GM18526 (cell line): Measurements from ENCODE around the gene CGN.

Source experiments
- POLR2A ChIP-seq: IDR thresholded peaks from 3 replicates; pipeline ENCODE4 v1.6.1; 2011; ENCODE audit not compliant: insufficient read length; ENCODE audit errors: extremely low read depth

The CGN gene, protein sequence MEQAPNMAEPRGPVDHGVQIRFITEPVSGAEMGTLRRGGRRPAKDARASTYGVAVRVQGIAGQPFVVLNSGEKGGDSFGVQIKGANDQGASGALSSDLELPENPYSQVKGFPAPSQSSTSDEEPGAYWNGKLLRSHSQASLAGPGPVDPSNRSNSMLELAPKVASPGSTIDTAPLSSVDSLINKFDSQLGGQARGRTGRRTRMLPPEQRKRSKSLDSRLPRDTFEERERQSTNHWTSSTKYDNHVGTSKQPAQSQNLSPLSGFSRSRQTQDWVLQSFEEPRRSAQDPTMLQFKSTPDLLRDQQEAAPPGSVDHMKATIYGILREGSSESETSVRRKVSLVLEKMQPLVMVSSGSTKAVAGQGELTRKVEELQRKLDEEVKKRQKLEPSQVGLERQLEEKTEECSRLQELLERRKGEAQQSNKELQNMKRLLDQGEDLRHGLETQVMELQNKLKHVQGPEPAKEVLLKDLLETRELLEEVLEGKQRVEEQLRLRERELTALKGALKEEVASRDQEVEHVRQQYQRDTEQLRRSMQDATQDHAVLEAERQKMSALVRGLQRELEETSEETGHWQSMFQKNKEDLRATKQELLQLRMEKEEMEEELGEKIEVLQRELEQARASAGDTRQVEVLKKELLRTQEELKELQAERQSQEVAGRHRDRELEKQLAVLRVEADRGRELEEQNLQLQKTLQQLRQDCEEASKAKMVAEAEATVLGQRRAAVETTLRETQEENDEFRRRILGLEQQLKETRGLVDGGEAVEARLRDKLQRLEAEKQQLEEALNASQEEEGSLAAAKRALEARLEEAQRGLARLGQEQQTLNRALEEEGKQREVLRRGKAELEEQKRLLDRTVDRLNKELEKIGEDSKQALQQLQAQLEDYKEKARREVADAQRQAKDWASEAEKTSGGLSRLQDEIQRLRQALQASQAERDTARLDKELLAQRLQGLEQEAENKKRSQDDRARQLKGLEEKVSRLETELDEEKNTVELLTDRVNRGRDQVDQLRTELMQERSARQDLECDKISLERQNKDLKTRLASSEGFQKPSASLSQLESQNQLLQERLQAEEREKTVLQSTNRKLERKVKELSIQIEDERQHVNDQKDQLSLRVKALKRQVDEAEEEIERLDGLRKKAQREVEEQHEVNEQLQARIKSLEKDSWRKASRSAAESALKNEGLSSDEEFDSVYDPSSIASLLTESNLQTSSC

DNA sequence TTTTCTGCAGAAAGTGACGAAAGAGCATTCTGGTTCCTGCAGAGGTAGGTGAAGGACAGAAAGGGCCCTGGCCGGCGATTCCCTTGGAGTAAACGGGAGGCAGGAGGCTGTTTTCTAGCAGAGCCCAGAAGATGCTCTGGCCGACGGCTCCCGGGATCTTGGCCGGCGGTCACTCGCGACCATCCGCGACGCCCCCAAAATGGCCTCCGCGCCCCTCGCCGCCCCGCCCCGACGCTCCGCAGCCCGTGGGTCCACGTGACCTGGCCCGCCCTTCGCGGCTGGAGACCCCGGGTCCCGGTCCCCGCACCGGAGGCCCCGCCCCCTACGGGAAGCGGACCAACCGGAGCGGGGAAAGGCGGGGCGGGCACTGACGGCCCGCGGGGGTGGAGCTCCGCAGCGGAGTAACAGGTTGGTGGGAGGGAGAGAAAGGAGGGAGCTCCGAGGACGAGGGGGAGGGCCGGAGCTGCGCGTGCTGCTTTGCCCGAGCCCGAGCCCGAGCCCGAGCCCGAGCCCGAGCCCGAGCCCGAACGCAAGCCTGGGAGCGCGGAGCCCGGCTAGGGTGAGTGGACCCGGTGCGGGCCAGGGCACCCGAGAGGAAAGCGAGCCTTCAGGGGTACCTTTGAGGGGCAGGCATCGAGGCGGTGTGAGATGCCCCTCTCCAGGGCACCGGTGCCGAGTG, at the start of gene CGN:
Gene CGN, plus strand, starts transcription at position 431 of the 679 bp plus-strand sequence. CDS start 7,133 bp downstream, outside the sequence.
- no peak for TF ChIP-seq POLR2A

DNA sequence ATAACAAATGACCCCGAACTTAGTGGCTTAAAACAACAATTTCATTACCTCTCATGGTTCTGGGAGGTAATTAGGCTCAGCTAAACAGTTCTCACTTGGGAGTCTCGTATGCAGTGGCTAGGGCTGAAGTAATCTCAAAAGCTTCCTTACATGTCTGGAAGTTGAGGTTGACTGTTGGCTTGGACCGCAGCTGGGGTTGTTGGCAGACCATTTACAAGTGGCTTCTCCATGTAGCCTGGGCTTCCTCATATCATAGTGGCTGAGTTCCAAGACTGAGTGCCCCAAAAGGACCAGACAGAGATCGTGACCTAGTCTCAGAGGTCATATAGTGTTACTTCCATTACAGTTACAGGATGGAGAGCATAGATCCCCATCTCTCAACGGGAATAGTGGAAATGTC, 49.5 kb upstream of the CGN start:
- TF ChIP-seq POLR2A = no peak

DNA sequence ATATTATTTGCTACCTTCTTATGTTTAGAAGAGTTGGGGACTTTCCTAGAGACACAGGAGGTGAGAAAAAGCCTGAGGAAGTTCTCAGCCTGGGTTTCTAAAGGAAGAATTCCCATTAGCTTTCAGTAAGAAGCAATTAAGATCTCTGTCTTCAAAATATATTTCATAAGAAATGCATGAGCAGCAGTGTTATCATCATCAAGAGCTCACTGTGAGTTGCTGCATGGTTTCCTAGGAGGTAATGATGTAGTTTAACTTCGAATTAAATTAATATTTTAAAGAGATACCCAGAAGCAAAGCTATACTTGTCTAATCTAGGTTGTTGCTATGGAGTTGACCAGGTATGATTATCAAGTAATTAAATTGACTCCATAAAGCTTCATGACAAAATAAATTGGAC, 46.2 kb upstream of the CGN start:
- TF ChIP-seq POLR2A = no peak

DNA sequence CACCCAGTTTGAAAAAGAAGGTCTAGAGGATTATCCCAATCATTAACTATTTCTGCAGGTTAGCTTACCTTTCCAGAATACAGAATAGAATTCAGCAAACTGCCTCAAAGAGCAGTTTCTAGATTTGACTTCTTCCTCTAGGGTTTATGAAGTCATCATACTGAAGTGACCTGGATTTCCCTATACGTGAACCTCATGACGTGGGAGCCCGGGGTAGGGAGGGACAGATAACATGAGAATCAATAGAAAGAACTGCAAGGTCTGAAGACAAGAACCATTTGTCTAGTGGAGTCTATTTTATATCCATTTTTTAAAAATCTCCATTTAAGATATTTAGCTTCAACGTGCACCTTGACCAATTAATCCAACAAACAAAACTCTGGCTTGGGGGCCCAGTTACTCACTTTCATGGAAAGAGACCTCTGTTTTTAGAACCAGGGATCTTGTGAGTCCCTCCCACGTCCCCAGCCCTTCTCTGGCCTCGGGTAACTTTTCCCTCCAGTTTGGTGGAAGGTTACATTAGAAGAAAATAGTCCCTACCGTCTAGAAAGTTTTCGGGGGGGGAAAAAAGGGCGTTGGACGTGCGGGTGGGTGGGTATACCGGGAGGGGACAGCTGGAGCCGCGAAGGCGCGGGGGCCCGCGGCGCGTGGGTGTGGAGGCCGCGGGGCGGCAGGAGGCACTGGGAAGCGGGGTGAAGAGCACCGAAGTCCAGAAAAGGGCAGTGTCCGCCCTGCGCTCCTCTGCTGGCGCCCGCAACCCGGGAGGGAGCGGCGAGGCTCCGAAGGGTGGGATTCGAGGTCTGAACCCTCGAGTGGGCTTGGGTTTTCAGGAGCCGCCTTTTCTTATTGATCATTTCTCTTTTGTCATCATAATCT, 38.1 kb upstream of the CGN start:
- no peak for TF ChIP-seq POLR2A

DNA sequence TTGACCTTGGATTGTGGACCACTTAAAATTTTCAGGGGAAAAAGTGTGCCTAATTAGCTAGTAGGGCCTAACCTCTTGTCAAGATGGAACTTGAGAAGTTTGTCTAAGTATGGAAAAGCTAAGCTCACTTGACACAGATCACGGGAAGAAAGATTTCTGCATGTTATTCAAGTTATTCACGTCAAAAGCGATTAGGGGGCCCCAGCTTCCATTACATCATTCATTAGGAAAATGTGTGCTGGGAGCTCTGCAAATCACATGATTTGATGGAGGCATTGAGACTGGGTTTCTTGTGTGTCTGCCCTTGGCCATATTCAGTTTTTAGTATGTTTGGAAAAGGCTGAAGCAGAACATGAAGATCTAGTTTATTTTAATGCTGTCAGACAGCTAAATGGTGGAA, 36.4 kb upstream of the CGN start:
- TF ChIP-seq POLR2A = no peak

DNA sequence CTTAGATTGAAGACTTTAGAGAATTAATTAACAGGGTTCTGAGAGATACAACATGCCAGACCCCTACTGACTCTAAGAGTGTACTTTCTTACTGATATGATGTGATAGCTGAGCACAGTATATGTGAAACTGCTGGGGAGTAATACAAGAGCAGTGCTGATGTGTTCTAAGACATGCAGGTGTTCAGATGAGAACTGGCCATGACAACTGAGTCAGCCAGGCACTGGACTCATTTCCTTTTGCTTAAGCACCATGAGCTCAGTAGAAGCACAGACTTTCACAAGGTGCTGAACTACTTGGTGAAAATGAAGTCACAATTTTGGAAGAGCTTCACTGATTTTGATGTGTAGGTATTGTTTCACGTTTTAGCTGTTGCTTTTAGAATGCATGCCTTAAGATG, 36.0 kb upstream of the CGN start:
- no peak for TF ChIP-seq POLR2A

DNA sequence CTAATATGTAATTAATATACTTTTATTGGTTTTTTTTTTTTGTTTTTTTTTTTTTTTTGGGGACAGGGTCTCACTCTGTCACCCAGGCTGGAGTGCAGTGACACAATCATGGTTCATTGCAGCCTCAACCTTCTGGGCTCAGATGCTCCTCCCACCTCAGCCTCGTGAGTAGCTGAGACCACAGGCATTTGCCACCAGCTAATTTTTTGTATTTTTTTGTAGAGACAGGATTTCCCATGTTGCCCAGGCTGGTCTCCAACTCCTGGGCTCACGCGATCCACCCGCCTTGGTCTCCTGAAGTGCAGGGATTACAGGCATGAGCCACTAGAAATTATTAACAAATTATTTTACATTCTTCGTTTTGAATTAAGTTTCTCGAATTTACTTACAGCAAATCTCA, 35.1 kb upstream of the CGN start:
- TF ChIP-seq POLR2A = no peak

DNA sequence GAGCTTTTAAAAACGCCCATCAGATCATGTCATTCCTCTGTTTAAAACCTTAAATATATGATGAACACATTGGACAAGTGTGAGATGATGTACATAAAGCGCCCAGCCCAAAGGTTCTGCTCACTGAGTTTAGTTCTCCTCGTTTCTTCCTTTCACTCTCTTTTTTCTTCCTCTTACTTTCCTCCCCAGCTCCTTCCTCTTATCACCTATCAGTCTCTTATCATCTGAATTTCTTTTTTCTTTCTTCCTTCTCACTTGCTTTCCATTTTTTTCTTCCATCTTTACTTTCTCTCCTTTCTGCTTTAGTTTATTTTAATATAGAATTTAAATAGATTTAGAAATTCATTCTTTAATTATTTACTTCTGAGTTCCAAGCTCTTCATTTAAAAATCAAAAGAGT, 34.1 kb upstream of the CGN start:
- no peak for TF ChIP-seq POLR2A

DNA sequence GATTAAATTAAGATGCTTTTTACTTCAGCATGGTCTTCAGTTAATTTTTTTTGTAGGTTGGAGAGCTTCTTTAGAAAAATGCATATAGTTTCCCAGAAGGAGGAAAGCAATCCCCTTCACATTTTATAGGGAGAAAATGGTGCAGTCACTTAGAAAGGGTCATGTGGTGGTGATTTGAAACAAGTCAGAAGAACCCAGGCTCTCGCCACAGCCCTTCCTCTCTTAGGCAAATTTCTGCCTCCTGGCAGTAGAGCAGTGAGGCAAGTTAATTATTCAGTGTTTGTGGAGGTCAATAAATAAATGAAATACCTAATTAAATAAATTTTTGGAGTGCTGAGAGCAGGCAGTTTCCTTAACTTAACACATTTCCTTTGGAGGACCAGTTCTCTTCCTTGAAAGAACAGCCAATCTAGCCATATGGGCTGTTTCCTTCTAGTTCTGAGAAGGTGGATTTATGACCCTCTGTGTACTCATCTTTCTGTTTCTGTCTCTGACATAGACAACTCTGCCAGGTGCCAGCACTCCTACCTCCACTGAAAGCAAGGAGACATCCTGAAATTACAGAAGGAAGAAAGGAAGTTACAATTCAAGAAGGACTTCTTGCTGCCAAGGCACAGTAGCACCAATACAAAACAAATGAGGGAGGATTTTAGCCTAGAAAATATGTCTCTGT, 32.9 kb upstream of the CGN start:
- TF ChIP-seq POLR2A = no peak

DNA sequence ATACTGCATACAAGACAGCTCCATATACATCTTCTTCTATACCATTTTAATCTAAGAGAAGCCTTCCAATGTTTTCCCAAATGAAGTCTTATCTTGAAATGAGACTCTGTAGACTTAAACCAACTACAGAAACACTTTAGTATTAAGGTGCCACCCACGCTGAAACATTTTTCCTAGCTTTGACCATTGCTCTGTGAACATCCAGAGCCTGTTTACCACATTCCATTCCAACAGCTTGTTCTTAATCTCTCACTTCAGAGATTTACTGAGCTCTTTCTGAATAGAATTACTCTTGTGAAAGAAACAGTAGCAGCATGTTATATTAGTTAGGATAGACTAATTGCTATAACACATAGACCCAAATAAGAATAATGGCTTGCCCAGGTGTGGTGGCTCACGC, 32.3 kb upstream of the CGN start:
- no peak for TF ChIP-seq POLR2A

DNA sequence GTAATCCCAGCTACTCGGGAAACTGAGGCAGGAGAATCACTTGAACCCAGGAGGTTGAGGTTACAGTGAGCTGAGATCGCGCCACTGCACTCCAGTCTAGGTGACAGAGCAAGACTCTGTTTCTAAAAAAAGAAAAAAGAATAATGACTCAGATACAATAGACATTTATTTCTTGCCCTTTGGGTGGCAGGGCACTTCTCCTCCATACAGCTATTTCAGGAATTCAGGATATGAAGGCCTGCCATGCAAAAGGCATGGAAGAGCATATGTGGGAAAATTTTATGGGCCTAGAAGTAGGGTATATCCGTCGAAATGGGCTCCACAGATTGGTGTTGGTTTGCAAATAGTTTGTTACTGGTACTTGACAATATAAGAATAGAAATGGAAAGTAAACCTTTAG, 31.7 kb upstream of the CGN start:
- no peak for TF ChIP-seq POLR2A

DNA sequence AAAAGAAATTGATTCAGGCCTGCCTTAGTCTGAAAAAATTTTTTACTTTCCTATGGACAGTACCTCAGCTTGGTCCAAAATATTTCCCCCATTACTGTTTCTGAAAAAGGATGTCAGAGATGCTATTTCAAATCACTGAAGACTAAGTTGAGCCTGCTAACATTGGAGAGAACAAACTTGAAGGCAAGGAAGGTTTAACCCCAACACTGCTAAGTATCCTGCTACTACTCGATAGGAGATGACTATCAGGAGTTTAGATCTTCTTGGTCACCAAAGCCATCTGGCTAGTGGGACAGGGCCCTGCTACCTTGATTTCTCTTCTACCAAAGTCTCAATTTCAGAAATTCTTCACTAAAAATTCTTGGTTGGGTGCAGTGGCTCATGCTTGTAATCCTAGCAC, 29.2 kb upstream of the CGN start:
- TF ChIP-seq POLR2A = no peak

DNA sequence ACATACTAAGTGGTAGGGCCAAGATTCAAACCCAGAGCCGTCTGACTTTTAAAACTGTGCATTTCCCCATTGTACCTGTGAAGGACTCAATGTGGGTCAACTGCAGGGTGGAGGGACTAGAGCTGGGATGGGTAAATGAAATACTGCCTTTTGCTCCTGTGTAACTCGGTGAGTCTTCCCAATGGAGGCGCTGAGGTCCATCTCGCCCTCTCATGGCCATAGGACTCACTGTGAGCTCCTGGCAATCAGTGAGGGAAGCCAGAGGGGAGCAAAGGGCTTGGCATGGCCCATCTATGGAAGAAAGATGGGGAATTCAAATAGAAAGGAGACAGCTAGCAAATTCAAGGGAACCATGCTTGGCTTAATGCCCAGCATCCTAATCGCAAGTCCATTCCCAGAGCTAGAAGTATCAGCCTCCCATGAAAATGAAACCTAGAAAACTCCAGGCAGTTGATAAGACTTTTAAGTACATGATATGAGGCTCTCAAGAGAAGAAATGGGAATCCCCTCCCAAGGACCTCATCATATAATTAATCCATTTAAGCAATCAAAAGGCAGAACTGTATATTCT, 25.4 kb upstream of the CGN start:
- no peak for TF ChIP-seq POLR2A
